Tibial nerve (tissue), 4 donors: ENCODE results near the gene VIPR2.

Experiments
- EP300 ChIP-seq, 2 donors: sonication (generic); formaldehyde crosslinking; IDR thresholded peaks; one replicate each; pipeline ENCODE4 v1.6.1; 2017; ENCODE audit warnings: antibody characterized with exemption in 2 of 2, mild to moderate bottlenecking in 1 of 2
- POLR2A ChIP-seq, 2 donors: fragments of 450-650 bp; IDR thresholded peaks; one replicate each; pipeline ENCODE4 v1.6.1; 2017; ENCODE audit warnings: antibody characterized with exemption in 2 of 2, mild to moderate bottlenecking in 2 of 2, moderate library complexity in 2 of 2
- TF ChIP-seq, protein P1 (sequence below), 5 experiments: fragments of 200-600 bp in 3 of 5; fragments of 450-650 bp in 2 of 5; sonication (generic) in 3 of 5; IDR thresholded peaks; one replicate each; pipeline ENCODE4 v1.5.1; 2016 to 2019; ENCODE audit warnings: antibody characterized with exemption in 5 of 5, mild to moderate bottlenecking in 3 of 5, moderate library complexity in 2 of 5

DNA sequence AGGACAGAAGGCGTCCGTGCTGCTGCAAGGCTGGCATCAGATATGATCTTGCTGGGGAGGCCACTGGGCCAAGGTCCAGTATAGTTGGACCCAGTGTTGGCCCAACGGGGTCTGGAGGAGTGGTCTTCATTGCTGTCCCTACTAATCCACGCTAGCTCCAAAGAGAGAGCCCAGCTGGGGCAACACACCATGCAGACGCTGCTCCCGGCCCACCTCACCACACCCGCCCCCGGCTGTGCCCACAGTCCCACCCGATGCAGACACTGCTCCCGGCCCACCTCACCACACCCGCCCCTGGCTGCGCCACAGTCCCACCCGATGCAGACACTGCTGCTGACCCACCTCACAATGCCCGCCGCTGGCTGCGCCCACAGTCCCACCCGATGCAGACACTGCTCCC, 121.5 kb downstream of the VIPR2 start:
- TF ChIP-seq, protein P1, sequence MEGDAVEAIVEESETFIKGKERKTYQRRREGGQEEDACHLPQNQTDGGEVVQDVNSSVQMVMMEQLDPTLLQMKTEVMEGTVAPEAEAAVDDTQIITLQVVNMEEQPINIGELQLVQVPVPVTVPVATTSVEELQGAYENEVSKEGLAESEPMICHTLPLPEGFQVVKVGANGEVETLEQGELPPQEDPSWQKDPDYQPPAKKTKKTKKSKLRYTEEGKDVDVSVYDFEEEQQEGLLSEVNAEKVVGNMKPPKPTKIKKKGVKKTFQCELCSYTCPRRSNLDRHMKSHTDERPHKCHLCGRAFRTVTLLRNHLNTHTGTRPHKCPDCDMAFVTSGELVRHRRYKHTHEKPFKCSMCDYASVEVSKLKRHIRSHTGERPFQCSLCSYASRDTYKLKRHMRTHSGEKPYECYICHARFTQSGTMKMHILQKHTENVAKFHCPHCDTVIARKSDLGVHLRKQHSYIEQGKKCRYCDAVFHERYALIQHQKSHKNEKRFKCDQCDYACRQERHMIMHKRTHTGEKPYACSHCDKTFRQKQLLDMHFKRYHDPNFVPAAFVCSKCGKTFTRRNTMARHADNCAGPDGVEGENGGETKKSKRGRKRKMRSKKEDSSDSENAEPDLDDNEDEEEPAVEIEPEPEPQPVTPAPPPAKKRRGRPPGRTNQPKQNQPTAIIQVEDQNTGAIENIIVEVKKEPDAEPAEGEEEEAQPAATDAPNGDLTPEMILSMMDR (IDR thresholded peaks at IDR 0.05): no peak
- TF ChIP-seq POLR2A (IDR thresholded peaks at IDR 0.05): no peak
- TF ChIP-seq EP300 (IDR thresholded peaks at IDR 0.05): no peak
